Measurements from ENCODE around the gene UNC13D. TPM values are rescaled to one million over a fixed set of nuclear protein-coding genes. Genes with fewer than 3 reads are reported as not detected.
A peak's percentile ranks its signal among the peaks of the same experiment; 100 is the strongest.

UNC13D gene
- total and polyA plus RNA-seq, 9 of the 15 experiments (the other 6 are each of a cell fraction or from before 2014, with no cell fraction given), result 0.86 to 244 (median 69.2) TPM

DNA sequence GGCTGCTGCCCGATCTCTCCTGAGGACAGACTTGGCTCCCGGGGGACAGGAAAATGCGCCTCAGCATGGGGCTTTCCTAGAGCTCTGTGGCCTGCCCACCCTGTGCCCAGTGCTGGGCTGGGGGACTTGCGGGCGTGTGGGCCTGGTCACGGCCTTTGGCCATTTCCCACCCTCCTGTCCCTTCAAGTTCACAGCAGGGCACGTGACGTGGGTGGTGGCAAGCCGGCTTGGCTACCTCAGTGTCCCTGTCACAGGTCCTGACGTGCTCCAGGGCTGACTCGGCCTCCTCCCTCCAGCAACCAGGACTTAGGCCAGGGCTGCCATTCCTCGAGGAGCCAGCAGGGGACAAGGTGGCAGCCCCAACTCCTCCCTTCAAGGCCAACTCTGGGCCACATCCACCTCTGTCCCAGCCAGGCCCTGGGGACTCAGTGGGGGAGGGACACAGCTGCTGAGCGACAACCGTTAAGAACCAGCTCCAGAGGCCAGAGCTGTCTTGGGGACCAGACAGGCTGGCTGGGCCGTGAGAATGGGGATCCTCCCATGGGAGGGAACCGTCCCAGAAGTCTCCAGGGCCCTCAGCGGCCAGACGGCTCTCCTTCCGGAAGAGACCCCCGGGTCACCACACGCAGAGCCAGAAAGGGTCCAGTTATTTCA, 981 bp upstream of the UNC13D start (continued):
- TF ChIP-seq DLX4 (CRISPR knock-in tag; IDR thresholded peaks at IDR 0.05) (no peak), PYGO2 (tag; IDR thresholded peaks at IDR 0.05) (no peak), MTA3 (IDR thresholded peaks at IDR 0.05; ENCODE audit: borderline replicate concordance) (peak; percentile 93), E2F4 (CRISPR knock-in tag; IDR thresholded peaks at IDR 0.05; ENCODE audit: low read depth) (no peak), XRCC5 (IDR thresholded peaks at IDR 0.05; ENCODE audit: low read depth, low read length) (peak; percentile 95), CBX5 (IDR thresholded peaks at IDR 0.05; ENCODE audit: borderline replicate concordance, low read depth) (no peak), ZNF76 (CRISPR knock-in tag; IDR thresholded peaks at IDR 0.05; ENCODE audit: borderline replicate concordance) (no peak), SRSF9 (IDR thresholded peaks at IDR 0.05; ENCODE audit: borderline replicate concordance, low read depth, low read length) (no peak), ZSCAN32 (CRISPR knock-in tag; IDR thresholded peaks at IDR 0.05) (no peak), SREBF1 (IDR thresholded peaks at IDR 0.05; ENCODE audit: borderline replicate concordance, low read depth, low read length) (no peak), JUND (IDR thresholded peaks at IDR 0.05; ENCODE audit: borderline replicate concordance, low read depth, low read length) (peak; percentile 66), JUND (tag; IDR thresholded peaks at IDR 0.05; ENCODE audit: borderline replicate concordance, low read depth, low read length) (peak; percentile 67; the same call in 2 of the 3 replicates), ZBTB8A (IDR thresholded peaks at IDR 0.05; ENCODE audit: partially characterized antibody) (no peak), MYBL2 (IDR thresholded peaks at IDR 0.05; ENCODE audit: low read depth) (no peak), MYBL2 (CRISPR knock-in tag; IDR thresholded peaks at IDR 0.05; ENCODE audit: borderline replicate concordance) (no peak), KLF6 (CRISPR knock-in tag; IDR thresholded peaks at IDR 0.05; ENCODE audit: borderline replicate concordance) (no peak), ARID2 (IDR thresholded peaks at IDR 0.05) (no peak), SP1 (CRISPR knock-in tag; IDR thresholded peaks at IDR 0.05) (peak; percentile 68; the same call in 1 of the 2 replicates), CHD1 (IDR thresholded peaks at IDR 0.05; ENCODE audit: low read length) (peak; percentile 29), IFI16 (CRISPR knock-in tag; IDR thresholded peaks at IDR 0.05) (no peak), EGR1 (conservative IDR thresholded peaks at IDR 0.05) (no peak), SMARCA4 (IDR thresholded peaks at IDR 0.05) (0 out of 2 replicates have a peak, but pooled peaks have one; percentile 25)
- TF ChIP-seq, protein P1, sequence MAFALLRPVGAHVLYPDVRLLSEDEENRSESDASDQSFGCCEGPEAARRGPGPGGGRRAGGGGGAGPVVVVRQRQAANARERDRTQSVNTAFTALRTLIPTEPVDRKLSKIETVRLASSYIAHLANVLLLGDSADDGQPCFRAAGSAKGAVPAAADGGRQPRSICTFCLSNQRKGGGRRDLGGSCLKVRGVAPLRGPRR (CRISPR knock-in tag; IDR thresholded peaks at IDR 0.05), result no peak
- TF ChIP-seq, protein P2, sequence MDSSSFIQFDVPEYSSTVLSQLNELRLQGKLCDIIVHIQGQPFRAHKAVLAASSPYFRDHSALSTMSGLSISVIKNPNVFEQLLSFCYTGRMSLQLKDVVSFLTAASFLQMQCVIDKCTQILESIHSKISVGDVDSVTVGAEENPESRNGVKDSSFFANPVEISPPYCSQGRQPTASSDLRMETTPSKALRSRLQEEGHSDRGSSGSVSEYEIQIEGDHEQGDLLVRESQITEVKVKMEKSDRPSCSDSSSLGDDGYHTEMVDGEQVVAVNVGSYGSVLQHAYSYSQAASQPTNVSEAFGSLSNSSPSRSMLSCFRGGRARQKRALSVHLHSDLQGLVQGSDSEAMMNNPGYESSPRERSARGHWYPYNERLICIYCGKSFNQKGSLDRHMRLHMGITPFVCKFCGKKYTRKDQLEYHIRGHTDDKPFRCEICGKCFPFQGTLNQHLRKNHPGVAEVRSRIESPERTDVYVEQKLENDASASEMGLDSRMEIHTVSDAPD (CRISPR knock-in tag; IDR thresholded peaks at IDR 0.05), result no peak
- TF ChIP-seq, protein P3, sequence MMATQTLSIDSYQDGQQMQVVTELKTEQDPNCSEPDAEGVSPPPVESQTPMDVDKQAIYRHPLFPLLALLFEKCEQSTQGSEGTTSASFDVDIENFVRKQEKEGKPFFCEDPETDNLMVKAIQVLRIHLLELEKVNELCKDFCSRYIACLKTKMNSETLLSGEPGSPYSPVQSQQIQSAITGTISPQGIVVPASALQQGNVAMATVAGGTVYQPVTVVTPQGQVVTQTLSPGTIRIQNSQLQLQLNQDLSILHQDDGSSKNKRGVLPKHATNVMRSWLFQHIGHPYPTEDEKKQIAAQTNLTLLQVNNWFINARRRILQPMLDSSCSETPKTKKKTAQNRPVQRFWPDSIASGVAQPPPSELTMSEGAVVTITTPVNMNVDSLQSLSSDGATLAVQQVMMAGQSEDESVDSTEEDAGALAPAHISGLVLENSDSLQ (IDR thresholded peaks at IDR 0.05), result peak; percentile 94
- TF ChIP-seq, protein P4, sequence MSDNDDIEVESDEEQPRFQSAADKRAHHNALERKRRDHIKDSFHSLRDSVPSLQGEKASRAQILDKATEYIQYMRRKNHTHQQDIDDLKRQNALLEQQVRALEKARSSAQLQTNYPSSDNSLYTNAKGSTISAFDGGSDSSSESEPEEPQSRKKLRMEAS (CRISPR knock-in tag; IDR thresholded peaks at IDR 0.05), result peak; percentile 83
